HCT116 (cell line): Measurements from ENCODE around the gene PALMD. TPM values are rescaled to one million over a fixed set of nuclear protein-coding genes. Genes with fewer than 3 reads are reported as not detected.

ENCODE experiments used
- ATAC-seq: fragments of 200-7000 bp; cut with Tn5 transposase; 2 replicates; pipeline ENCODE4 v1.9.1; 2020; ENCODE audit warnings: mild to moderate bottlenecking, moderate library complexity
- BruUV-seq: library from RNA; stranded (reverse); fragments of 400-500 nt; replicated peaks from 2 replicates; lab custom pipeline; 2021; lab: Mats Ljungman, UMichigan
- CTCF ChIA-PET: fragments of 300-600 bp; sonication (Branson Sonifier 250); formaldehyde crosslinking; loops from one replicate; lab custom pipeline; 2021; ENCODE audit warnings: antibody characterized with exemption; lab: Charles Lee
- POLR2A ChIA-PET: fragments of 300-600, 350-600 bp; sonication (Branson Sonifier 250); formaldehyde crosslinking; loops from one replicate; lab custom pipeline; 2021; ENCODE audit warnings: antibody characterized with exemption; lab: Charles Lee
- RAD21 ChIA-PET, 2 experiments: fragments of 300-600 bp; sonication (Branson Sonifier 250); formaldehyde crosslinking; loops; one replicate each; lab custom pipeline; 2023; ENCODE audit warnings: low total read pairs in 2 of 2; ENCODE audit not compliant: uncharacterized antibody in 2 of 2, unreplicated experiment in 2 of 2, low non-redundant PET in 1 of 2; lab: Charles Lee
- DNase-seq: peaks from one replicate; pipeline ENCODE4 v3.0.0-alpha.2; 2010; ENCODE audit warnings: low read depth, low spot score
- H2AFZ ChIP-seq: fragments of 200-600 bp; shearing (Covaris generic), sonication (generic); 2 replicates; pipeline ENCODE4 v1.6.1; 2017; ENCODE audit warnings: low read depth, mixed run types, mixed read lengths, antibody characterized with exemption, low read length; ENCODE audit not compliant: poor library complexity, severe bottlenecking
- H3K27ac ChIP-seq: 2 replicates; pipeline ENCODE4 v1.5.1; 2012; ENCODE audit warnings: low read depth, low read length
- H3K27me3 ChIP-seq: fragments of 200-600 bp; sonication (generic); 2 replicates; pipeline ENCODE4 v1.6.1; 2016; ENCODE audit warnings: mixed run types, low read length, mixed read lengths; ENCODE audit not compliant: insufficient read depth
- H3K36me3 ChIP-seq, 2 experiments: fragments of 200-500 bp in 1 of 2; fragments of 200-600 bp in 1 of 2; sonication (Bioruptor generic) in 1 of 2; sonication (generic) in 1 of 2; 2 replicates each; pipeline versions ENCODE4 v1.5.1 to v1.6.1; 2014 to 2016; ENCODE audit warnings: low read length in 2 of 2, inconsistent platforms in 1 of 2, mixed read lengths in 1 of 2, mixed run types in 1 of 2; ENCODE audit not compliant: insufficient read depth in 2 of 2, control insufficient read depth in 1 of 2
- H3K4me1 ChIP-seq, 2 experiments: fragments of 200-600 bp in 1 of 2; sonication (generic) in 1 of 2; 2 replicates each; pipeline versions ENCODE4 v1.5.1 to v1.6.1; 2012 to 2017; ENCODE audit warnings: low read length in 2 of 2, inconsistent platforms in 1 of 2, mild to moderate bottlenecking in 1 of 2, mixed read lengths in 1 of 2, mixed run types in 1 of 2, moderate library complexity in 1 of 2; ENCODE audit not compliant: insufficient read depth in 2 of 2, control insufficient read depth in 1 of 2
- H3K4me2 ChIP-seq: fragments of 200-600 bp; sonication (generic); 2 replicates; pipeline ENCODE4 v1.6.1; 2017; ENCODE audit warnings: mixed run types, low read length, mixed read lengths
- H3K4me3 ChIP-seq, 2 experiments: fragments of 200-600 bp in 1 of 2; sonication (generic) in 1 of 2; replicated peaks in 1 of 2; 2 replicates each; pipeline ENCODE4 v1.5.1; 2011 to 2016; ENCODE audit warnings: low read length in 2 of 2, control low read depth in 1 of 2, low read depth in 1 of 2, mild to moderate bottlenecking in 1 of 2, mixed read lengths in 1 of 2, mixed run types in 1 of 2
- H3K79me2 ChIP-seq: fragments of 200-600 bp; sonication (generic); 2 replicates; pipeline ENCODE4 v1.6.1; 2017; ENCODE audit warnings: mild to moderate bottlenecking, mixed run types, low read length, moderate library complexity, mixed read lengths; ENCODE audit not compliant: insufficient read depth
- H3K9ac ChIP-seq: fragments of 200-600 bp; sonication (generic); 2 replicates; pipeline ENCODE4 v1.6.1; 2016; ENCODE audit warnings: low read length, mixed read lengths
- H3K9me2 ChIP-seq: fragments of 200-600 bp; sonication (generic), shearing (Covaris generic); 2 replicates; pipeline ENCODE4 v1.6.1; 2017; ENCODE audit warnings: mixed run types, mild to moderate bottlenecking, moderate library complexity; ENCODE audit not compliant: insufficient read depth
- H3K9me3 ChIP-seq, 2 experiments: fragments of 200-500 bp in 1 of 2; fragments of 200-600 bp in 1 of 2; sonication (Bioruptor generic) in 1 of 2; sonication (generic) in 1 of 2; 2 replicates each; pipeline ENCODE4 v1.6.1; 2014 to 2017; ENCODE audit warnings: low read length in 2 of 2, mixed read lengths in 2 of 2, inconsistent platforms in 1 of 2, low read depth in 1 of 2, mild to moderate bottlenecking in 1 of 2, mixed run types in 1 of 2, moderate library complexity in 1 of 2; ENCODE audit not compliant: control insufficient read depth in 1 of 2, insufficient read depth in 1 of 2
- H4K20me1 ChIP-seq: fragments of 200-600 bp; sonication (generic), shearing (Covaris generic); 2 replicates; pipeline ENCODE4 v1.6.1; 2017; ENCODE audit warnings: mixed run types, mild to moderate bottlenecking, moderate library complexity; ENCODE audit not compliant: insufficient read depth
- CBX3 ChIP-seq: IDR thresholded peaks from 2 replicates; pipeline ENCODE4 v1.6.1; 2012; ENCODE audit warnings: low read depth
- CEBPB ChIP-seq: IDR thresholded peaks from 2 replicates; pipeline ENCODE4 v1.6.1; 2012; ENCODE audit warnings: low read depth
- CTCF ChIP-seq, 3 experiments: fragments of 200-600 bp in 1 of 3; sonication (generic) in 1 of 3; IDR thresholded peaks in 2 of 3; conservative IDR thresholded peaks in 1 of 3; 2 replicates each; pipeline ENCODE4 v1.5.1; 2012 to 2017; ENCODE audit warnings: low read depth in 2 of 3, low read length in 2 of 3, antibody characterized with exemption in 1 of 3, borderline replicate concordance in 1 of 3, control low read depth in 1 of 3, mild to moderate bottlenecking in 1 of 3, mixed read lengths in 1 of 3, mixed run types in 1 of 3, moderate library complexity in 1 of 3; ENCODE audit not compliant: insufficient read depth in 1 of 3
- ELF1 ChIP-seq: IDR thresholded peaks from 2 replicates; pipeline ENCODE4 v1.6.1; 2012; ENCODE audit warnings: low read depth, borderline replicate concordance
- EZH2 ChIP-seq: fragments of 200-600 bp; sonication (generic); IDR thresholded peaks from 2 replicates; pipeline ENCODE4 v1.6.1; 2017; ENCODE audit warnings: antibody characterized with exemption, mixed run types
- FOSL1 ChIP-seq: IDR thresholded peaks from 2 replicates; pipeline ENCODE4 v1.6.1; 2012; ENCODE audit warnings: low read depth
- JUND ChIP-seq: IDR thresholded peaks from 2 replicates; pipeline ENCODE4 v1.6.1; 2012
- POLR2A ChIP-seq: IDR thresholded peaks from 2 replicates; pipeline ENCODE4 v1.7.0; 2011; ENCODE audit warnings: borderline replicate concordance; ENCODE audit not compliant: insufficient read depth, insufficient read length; ENCODE audit errors: extremely low read depth
- POLR2AphosphoS5 ChIP-seq: IDR thresholded peaks from 2 replicates; pipeline ENCODE4 v1.6.1; 2011; ENCODE audit warnings: mild to moderate bottlenecking, low read depth, low read length, moderate library complexity
- SP1 ChIP-seq: IDR thresholded peaks from 2 replicates; pipeline ENCODE4 v1.6.1; 2012; ENCODE audit warnings: low read depth
- TCF7L2 ChIP-seq: IDR thresholded peaks from 2 replicates; pipeline ENCODE4 v1.7.0; 2011; ENCODE audit warnings: borderline replicate concordance, inconsistent platforms; ENCODE audit not compliant: insufficient read depth, insufficient read length; ENCODE audit errors: extremely low read depth
- YY1 ChIP-seq: IDR thresholded peaks from 2 replicates; pipeline ENCODE4 v1.6.1; 2011; ENCODE audit warnings: low read length, low read depth, moderate library complexity, mild to moderate bottlenecking; ENCODE audit not compliant: insufficient replicate concordance; ENCODE audit errors: extremely low read depth
- ZFX ChIP-seq: fragments of 450-650 bp; IDR thresholded peaks from 2 replicates; pipeline ENCODE4 v1.6.1; 2017
- ZNF274 ChIP-seq: fragments of 200-500 bp; sonication (Bioruptor generic); IDR thresholded peaks from 2 replicates; pipeline ENCODE4 v1.6.1; 2014; ENCODE audit warnings: mild to moderate bottlenecking, low read depth, low read length, inconsistent platforms
- intact Hi-C: fragments of 100-400 bp; cut with micrococcal nuclease; formaldehyde crosslinking; loops from 2 replicates; pipeline ENCODE4 v1.10.0; 2022
- total RNA-seq: library from RNA; stranded (reverse); gene quantifications from one replicate; pipeline ENCODE4 v1.2.1, GENCODE V29; 2021; ENCODE audit not compliant: unreplicated experiment
- TF ChIP-seq, protein P1 (sequence below): IDR thresholded peaks from 2 replicates; pipeline ENCODE4 v1.6.1; 2012
- TF ChIP-seq, protein P2 (sequence below): IDR thresholded peaks from 2 replicates; pipeline ENCODE4 v1.6.1; 2012

Gene PALMD
- total RNA-seq, 1 experiment from 2014 or later, result 0.12 TPM

- ChIA-PET CTCF (no interaction called here), RAD21 (no interaction called here)
- intact Hi-C loops, result no loop called here
These were observed 80.9 kb downstream of the PALMD start for GRCh38 chr1:99726818-99727217.

DNA sequence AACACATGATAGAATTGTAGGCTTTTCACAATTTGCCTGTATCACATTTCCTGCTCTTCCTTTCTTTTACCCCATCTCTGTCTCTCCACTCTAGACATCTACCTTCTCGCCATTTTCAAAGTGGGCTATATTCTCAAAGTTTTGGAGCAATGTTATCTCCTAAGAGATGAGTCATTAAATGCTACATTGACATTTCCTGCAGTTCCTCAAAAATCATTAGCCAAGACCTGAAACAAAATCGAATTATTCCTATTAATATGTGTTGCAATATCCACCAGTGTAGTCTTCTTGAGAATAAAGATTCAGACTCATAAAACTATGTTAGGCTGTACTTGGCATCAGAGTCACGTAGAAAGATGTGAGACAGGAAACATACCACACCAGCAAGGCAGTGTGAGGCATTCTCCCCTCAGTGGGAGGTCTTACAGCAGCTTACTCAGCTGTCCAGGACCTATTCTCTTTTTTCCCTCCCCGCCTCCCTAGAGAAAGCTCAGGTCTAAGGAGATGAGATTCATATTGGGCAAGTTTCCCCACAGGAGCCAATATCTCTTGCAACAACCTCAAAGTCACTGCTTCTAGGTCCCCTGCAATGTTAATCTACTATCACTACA is 81.8 kb downstream of the PALMD start:
- Histone ChIP-seq H3K4me2 (no peak overlapping the region), H3K4me3 (no peak overlapping the region), H3K9me3 (no peaks in the 10 kb centered on the region), H3K27me3 (no peaks in the 10 kb centered on the region), H3K79me2 (no peaks in the 10 kb centered on the region), H2AFZ (no peak overlapping the region), H4K20me1 (no peaks in the 10 kb centered on the region)
- BruUV-seq, result no TSS peak
- no peak for DNase-seq
- TF ChIP-seq CBX3 (no peak), ELF1 (no peak), EZH2 (no peak), CTCF (IDR thresholded peaks at IDR 0.05 in 2 of 3, conservative IDR thresholded peaks at IDR 0.05 in 1 of 3; ENCODE audit: borderline replicate concordance in 1 of 3, insufficient read depth in 1 of 3, low read depth in 2 of 3, low read length in 2 of 3) (no peak), POLR2AphosphoS5 (no peak), FOSL1 (no peak), SP1 (no peak), JUND (no peak), ZFX (no peak), POLR2A (no peak), ZNF274 (no peak), TCF7L2 (no peak), YY1 (no peak)
- TF ChIP-seq, protein P1, sequence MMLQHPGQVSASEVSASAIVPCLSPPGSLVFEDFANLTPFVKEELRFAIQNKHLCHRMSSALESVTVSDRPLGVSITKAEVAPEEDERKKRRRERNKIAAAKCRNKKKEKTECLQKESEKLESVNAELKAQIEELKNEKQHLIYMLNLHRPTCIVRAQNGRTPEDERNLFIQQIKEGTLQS, result no peak
- TF ChIP-seq, protein P2, sequence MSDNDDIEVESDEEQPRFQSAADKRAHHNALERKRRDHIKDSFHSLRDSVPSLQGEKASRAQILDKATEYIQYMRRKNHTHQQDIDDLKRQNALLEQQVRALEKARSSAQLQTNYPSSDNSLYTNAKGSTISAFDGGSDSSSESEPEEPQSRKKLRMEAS, result no peak
- TF ChIP-seq, all 23 proteins: peak for 0
- no peak for ATAC-seq
- no peak overlapping the region for H3K27ac ChIP-seq
- RAD21 ChIA-PET, result no interaction called here
- intact Hi-C loops, result no loop called here
- CTCF ChIA-PET, result no interaction called here
- 0 out of 4 replicates have a peak, but pooled peaks cover 0 to 4% of the 10 kb centered on the region in 2 experiments for H3K36me3 ChIP-seq
- no peak overlapping the region for H3K9ac ChIP-seq
- POLR2A ChIA-PET, result no interaction called here
- no peaks in the 10 kb centered on the region for H3K9me2 ChIP-seq
- no peaks in the 10 kb centered on the region for H3K4me1 ChIP-seq

More at GRCh38 chr1:99726818-99727217, 80.9 kb downstream of the PALMD start:
- DNase-seq, result no peak
- Histone ChIP-seq H3K9me3 (no peaks in the 10 kb centered on the region), H3K27ac (no peak overlapping the region), H3K27me3 (no peaks in the 10 kb centered on the region), H4K20me1 (no peaks in the 10 kb centered on the region), H3K36me3 (0 out of 4 replicates have a peak, but pooled peaks cover 0 to 4% of the 10 kb centered on the region in 2 experiments), H3K9me2 (no peaks in the 10 kb centered on the region), H3K4me2 (no peak overlapping the region), H3K4me3 (no peak overlapping the region), H3K4me1 (no peaks in the 10 kb centered on the region), H2AFZ (no peak overlapping the region), H3K79me2 (no peaks in the 10 kb centered on the region), H3K9ac (no peak overlapping the region)
- POLR2A ChIA-PET, result no interaction called here
- no peak for ATAC-seq
- TF ChIP-seq CEBPB, result no peak
- no TSS peak for BruUV-seq
